ENCODE results near the gene EFHD2.
A peak's percentile ranks its signal among the peaks of the same experiment; 100 is the strongest.
"Not testable (repeated sequence)": the region's sequence is repeated elsewhere in the genome, so short reads cannot be mapped to it uniquely, and the experiment has no call there.

Gene EFHD2, protein sequence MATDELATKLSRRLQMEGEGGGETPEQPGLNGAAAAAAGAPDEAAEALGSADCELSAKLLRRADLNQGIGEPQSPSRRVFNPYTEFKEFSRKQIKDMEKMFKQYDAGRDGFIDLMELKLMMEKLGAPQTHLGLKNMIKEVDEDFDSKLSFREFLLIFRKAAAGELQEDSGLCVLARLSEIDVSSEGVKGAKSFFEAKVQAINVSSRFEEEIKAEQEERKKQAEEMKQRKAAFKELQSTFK

DNA sequence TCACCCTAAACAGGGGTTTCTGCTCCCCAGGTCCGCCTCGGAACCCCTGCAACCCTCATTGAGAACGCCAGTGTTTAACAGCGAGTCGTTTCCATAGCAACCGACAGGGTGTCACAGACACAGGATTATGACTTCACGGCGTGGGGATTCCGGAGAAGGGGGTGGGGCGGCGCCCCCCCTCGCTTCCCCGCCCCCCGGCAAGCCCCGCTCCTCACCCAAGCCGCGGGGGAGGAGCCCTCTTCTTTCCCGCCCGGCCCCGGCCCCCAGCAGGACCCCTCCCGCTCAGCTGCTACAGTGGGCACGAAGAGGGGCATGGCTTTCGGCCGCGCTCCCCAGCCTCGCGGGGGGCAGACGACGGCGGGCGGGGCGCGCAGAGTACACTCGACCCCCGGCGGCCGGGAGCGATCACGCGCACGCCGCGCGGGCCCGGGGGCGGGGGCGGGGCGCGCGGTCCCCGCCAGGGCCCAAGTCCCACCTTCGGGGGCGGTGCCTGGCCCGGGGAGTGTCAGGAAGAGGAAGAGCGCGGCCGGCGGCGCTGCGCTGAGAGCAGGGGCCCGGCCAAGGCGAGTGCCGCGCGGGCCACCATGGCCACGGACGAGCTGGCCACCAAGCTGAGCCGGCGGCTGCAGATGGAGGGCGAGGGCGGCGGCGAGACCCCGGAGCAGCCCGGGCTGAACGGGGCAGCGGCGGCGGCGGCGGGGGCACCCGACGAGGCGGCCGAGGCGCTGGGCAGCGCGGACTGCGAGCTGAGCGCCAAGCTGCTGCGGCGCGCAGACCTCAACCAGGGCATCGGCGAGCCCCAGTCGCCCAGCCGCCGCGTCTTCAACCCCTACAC lies at the start of gene EFHD2:
EFHD2 (plus strand) TSS at position 501 of the 835 bp plus-strand sequence; CDS start at position 585, 84 bp downstream.
- peak; percentile 79 for DNase-seq

DNA sequence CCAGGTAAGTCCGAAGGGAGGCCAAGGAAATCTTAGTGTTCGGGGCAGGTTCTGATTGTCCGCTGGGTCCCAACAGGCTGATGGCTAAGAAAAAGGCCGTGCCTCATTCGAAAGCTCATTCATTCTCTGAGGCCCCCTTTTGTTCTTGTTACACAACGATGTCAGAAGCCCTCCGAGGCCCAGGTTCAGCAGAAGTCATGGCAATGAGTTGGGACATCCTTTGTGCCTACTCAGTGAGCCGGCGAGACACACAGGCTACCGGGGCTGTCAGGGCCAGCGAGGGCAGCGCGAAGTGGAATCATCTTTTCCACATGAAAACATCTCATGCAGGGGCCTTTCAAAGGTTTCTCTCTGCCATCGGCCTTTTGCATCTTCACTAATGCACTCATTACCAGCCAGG lies 49.0 kb upstream of the EFHD2 start:
- DNase-seq: no peak

DNA sequence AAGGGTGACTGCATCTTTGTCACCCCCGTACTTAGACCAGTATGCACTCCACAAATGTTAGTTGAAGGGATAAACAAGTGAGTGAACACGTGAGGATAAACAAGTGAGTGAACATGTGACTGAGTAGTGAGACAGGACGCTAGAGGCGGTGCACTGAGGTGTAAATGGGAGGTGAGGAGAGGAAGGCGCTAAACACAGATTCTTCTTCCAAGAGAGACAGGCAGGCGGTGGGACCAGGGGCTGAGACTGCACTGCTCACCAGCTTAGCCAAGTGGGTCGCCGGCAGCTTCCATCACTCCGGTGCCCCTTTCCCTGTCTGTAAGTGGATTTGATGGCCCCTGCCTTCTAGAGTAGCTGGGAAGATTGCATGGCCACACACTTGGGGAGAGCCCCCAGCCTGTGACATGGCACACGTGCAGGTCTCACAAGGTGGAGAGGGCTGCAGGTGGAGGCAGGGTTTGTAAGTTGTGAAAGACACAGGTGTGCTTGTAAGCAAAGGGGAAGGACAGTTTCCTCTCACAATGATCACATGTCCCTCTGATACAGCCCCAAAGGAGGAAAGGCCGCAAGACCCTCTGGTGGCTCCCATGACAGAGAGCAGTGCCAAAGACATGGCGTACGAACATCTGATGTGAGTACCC lies 47.5 kb upstream of the EFHD2 start:
- DNase-seq: no peak

DNA sequence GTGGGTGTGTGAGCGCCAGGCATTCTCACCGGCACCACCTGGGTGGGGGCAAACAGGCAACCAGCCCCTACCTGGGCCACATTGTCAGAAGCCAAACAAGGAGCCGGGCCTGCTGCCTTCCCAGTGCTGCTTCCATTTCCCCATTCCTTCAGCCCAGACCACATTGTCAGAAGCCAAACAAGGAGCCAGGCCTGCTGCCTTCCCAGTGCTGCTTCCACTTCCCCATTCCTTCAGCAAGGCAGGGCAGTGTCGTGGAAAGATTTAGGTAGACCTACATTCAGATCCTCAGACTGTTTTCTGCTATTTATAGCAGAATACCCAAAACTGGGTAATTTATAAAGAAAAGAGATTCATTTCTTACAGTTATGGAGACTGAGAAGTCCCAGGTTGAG lies 47.0 kb upstream of the EFHD2 start:
- DNase-seq: no peak

DNA sequence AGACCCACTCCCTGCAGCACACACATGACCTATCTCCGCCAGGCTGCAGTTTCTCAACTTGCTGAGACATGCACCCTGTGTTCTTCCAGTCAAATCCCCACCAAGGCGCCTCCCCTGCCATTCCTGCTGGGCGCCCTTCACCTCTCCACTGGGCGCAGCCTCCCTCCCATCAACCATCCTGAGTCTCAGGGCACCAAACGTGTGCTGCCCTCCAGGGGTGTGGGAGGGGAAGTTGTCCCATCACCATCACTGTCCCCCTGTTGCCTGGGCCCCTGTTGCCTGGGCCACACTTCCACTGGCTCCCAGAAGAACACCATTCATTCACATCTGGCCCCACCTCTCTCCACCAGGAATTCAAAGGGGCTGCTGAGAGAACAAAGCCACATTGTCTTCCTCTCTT lies 44.9 kb upstream of the EFHD2 start:
- no peak for DNase-seq

DNA sequence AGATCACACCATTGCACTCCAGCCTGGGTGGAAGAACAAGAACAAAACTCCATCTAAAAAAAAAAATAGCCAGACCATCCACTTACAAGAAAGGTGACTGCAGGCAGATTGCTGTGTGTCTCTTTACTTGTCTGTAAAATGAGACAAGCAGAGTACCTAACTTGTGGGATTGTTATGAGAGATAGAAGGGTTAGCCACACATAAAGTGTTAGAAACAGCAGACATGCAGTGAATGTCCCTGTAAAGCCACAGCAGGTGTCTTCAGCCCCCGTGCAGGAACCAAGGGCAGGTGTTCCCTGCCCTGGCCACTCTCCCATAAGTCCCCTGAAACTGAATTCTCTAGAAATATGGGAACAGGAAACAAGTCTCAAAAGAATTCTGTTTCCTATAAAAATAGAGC lies 40.8 kb upstream of the EFHD2 start:
- no peak for DNase-seq

DNA sequence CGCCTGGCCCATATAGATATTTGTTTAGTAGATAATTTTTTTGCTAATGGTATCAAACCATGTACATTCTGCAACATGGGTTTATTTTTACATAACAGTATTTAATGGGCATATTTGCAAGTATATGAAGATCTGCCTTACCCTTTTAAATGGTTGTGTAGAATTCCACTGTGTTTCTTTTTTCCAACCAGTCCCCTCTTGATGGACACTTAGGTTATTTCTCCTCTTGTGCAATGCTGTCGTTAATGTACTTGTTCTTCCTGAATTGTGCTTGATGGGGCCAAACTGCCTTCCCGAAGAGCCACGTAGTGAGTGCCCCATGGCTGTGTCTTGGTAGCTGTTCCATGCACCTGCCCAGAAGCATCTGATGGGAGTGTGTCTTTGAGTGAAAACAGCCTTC lies 39.4 kb upstream of the EFHD2 start:
- DNase-seq: no peak

DNA sequence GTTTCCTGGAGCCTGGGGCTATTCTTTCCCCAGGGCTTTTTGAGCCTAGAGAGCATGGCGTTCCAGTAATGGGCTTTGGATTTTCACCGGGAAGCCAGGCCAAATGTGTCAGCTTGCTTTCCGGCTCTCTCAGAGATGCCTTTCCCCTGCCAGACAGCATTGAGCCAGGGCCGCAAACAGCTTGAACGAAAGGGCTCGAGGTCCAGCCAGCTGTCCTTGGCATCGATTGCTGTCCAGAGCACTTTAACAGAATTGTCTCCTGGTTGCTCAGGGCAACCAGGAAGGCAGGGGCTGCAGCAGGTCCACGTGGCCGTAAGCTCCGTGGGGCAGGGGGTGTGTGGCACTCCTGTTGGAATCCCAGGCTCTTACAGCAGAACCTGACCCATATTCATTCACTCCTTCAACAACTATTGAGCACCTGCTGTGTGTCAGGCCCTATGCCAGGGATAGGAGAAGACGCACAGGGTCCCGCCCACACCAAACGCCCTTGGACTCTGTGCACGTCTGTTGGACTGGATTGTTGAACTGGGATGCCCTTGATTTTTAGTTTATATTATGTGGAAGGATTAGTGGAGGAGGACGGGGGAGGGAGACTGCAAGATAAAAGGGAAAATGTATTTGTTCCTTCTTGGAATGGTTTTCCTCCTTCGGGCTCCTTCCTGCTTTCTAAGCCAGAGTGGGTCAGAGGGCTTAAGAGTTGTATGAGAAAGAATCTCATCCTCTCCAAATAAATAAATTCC lies 38.7 kb upstream of the EFHD2 start:
- no peak for DNase-seq

DNA sequence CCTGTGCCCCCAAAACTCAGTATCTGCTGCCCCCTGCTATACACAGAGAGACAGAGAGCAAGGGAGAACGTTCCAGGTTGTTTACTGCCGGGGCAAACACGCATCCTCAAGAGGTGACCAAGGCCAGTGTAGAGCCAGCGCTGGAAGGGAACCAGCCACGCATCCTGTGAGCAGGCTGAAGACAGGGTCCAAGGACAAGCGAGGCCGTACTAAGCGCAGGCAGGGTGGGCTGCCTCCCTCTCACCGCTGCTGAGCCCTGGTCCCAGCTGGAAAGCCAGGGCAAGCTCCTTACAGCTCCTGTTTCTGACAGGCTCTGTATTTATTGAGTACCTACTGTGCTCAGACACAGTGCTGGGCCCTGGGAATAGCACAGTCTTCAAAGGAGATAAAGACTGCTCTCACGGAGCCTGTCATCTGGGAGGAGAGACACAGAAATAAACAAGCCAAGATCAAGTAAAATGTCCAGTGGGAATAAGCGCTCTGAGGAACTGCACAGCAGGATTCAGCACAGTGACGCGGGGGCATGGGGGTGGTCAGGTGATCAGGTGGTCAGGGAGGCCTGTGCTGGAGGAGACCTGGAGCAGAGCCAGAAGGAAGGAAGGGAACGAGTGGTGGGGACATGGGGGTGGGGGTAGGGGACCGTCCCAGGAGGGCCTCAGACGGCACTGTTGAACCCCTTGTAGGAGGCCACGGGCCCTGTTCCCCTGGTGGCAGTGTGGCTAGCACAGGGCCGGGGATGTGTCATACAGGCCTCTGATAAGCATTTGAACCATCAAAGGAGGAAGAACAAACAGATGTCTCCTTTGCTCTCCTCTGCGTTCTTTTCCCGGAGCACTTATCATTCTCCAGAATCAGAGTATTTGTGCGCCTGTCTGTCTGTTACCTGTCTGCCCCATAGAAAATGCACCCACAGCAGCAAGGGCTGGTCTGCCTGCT lies 37.8 kb upstream of the EFHD2 start:
- no peak for DNase-seq

DNA sequence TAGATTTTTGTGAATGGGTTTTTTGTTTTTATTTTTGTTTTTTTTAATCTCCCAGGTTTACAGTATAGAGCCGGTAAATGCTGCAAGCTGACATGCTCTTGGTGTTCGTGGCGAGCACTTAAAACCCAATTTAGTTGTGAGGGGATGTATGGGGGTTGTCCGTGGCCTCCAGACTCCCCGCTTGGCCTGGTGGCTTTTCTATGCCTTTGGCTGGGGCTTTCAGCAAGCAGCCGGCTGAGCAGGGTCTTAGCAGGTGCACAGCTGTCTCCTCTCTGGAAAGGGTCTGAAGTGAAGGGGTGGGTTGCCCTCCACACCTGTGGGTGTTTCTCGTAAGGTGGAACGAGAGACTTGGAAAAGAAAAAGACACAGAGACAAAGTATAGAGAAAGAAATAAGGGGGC lies 31.0 kb upstream of the EFHD2 start:
- DNase-seq: no peak

DNA sequence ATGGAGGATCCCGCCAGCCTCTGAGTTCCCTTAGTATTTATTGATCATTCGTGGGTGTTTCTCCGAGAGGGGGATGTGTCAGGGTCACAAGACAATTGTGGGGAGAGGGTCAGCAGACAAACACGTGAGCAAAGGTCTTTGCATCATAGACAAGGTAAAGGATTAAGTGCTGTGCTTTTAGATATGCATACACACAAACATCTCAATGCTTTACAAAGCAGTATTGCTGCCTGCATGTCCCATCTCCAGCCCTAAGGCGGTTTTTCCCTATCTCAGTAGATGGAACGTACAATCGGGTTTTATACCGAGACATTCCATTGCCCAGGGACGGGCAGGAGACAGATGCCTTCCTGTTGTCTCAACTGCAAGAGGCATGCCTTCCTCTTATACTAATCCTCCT lies 30.5 kb upstream of the EFHD2 start:
- not testable (repeated sequence) for DNase-seq

DNA sequence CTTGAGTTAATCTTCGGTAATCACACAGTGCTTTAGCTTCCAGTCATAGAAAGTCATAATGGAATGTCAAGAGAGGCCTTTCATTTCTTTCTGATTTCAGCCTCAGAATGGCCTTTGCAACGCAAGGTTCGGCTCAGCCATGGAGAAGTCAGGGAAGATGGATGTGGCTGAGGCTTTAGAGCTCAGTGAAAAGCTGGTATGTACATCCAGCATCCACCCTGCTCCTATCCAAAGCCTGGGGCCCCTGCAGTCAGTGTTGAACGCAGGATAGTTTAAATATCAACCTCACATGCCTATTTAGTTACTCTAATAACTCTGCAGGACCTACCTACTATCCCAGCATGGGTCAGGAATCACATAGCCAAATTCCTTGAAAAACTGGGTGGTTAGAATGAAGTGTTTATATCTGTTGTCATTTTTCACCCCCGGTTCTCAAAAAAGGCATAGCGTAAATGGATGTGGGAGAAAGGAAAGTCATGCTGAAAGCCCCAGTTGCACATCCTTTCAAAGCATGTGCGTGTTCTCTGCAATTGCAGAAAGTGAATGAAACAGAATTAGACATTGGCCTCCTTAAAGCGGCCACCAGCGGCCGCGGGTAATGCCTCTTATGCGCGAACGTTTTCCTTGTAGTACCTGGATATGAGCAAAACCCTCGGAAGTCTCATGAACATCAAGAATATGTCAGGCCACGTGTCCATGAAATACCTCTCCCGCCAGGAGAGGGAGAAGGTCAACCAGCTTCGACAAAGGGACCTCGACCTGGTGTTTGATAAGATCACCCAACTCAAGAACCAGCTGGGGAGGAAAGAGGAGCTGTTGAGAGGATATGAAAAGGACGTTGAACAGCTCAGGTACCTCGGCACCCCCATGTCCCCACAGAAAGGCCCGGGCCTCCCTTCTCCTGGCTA lies 28.8 kb upstream of the EFHD2 start:
- no peak for DNase-seq

DNA sequence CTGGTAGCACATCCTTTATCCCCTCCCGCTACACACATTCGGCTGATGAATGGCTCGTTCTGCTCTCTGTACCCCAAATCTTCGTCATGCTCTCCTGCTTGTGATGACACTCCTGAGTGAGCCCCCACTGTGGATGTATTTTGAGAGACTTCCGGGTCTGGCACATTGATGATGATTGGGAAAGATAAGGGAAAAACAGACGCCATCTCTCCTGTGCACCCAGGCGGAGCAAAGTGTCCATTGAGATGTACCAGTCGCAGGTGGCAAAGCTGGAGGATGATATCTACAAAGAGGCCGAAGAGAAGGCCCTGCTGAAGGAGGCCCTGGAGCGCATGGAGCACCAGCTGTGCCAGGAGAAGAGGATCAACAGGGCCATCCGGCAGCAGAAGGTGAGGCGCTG lies 27.9 kb upstream of the EFHD2 start:
- no peak for DNase-seq

DNA sequence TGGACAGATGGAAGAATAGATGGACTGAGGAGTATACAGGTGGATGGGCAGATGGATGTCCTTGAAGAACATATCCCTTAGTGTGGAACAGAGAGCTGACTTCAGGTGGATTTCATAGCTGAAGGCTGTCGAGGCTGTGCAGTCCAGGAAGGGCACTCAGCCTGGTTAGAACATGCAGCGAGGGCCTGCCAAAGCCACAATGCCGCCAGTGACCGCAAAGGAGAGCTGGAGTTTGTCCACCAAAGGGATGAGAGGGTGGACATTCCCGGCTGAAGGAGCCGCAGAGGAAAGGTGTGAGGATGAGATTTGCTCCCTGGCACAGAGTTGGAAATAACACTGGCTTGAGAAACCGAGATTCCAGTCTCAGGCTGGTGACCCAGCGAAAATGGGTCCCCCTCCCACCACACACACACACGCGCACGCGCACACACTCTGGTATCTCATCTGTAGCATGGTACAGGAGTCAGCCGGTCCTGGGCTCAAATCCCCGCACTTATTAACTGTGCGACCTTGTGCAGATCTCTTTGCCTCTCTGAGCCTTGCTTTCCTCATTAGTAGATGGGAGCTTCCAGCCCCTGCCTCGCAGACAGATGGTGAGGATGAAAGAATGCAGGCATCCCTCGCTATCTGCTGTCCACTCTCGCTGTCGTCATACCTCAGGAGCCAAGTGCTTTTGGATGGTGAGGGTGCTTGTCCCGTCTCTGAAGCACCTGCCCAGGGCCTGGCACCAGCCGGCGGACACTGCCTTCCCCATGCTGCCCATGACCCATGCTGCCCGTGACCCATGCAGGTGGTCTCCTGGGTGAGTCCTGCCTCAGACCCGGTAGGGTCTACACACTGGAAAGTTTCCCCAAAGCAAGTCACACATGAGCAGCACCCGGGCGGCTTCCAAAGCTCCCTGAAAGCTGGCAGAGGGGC lies 26.8 kb upstream of the EFHD2 start:
- DNase-seq: no peak

DNA sequence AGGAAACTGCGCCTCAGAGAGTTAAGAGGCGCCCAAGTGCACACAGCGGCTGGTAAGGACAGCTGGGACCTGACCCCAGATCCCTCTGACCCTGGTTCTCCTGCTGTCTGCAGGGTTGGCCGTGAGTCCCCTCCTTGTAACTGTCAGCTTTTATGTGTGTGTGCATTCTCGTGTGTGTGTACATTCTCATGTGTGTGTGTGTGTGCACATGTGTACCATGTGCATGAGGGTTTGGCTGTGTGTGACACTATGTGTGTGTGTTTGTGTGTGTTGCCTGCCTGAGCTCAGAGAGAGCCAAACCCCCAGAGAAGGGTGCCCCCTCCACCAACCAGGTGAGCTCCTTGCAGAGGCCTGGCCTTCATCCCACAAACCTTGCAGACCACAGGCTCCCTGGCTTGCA lies 25.9 kb upstream of the EFHD2 start:
- DNase-seq: no peak

DNA sequence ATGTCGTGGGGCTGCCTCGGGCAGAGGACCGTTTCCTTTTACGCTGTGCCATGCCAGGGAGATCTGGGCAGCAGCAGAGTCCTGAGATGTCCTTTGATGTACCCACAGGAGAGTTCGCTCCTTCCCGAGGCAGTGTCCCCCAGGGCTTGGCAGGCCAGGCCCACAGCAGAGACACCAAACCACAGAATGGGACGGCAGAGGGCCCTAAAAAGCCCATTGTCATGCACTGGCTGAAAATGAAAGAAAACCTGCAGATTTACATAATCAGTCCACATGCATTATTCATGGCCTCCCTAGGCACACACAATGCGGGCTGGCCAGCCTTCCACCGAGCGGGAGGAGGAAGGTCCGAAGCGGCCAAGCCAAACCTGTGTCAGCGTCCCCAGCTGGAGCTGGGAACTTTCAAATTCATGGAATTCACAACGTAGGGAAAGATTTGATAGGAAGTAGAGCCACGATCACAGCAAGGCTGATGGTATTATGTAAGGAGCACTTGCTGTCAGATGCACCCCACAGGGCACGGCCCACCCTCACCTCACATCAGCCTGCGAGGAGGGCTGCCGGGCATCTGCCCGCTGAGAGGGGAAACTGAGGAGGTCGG lies 25.3 kb upstream of the EFHD2 start:
- DNase-seq: no peak

DNA sequence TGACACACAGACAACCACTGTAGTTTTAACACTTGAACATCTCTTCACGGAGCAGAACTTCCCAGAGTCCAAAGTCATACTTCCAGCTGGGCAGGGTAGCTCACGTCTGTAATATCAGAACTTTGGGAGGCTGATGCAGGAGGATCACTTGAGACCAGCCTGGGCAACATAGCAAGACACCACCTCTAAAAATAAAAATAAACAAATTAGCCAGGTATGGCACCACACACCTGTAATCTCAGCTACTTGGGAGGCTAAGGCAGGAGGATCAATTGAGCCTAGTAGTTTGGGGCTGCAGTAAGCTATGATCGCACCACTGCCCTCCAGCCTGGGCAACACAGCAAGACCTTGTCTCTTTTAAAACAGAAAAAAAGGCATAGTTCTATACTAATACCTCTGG lies 24.3 kb upstream of the EFHD2 start:
- no peak for DNase-seq

DNA sequence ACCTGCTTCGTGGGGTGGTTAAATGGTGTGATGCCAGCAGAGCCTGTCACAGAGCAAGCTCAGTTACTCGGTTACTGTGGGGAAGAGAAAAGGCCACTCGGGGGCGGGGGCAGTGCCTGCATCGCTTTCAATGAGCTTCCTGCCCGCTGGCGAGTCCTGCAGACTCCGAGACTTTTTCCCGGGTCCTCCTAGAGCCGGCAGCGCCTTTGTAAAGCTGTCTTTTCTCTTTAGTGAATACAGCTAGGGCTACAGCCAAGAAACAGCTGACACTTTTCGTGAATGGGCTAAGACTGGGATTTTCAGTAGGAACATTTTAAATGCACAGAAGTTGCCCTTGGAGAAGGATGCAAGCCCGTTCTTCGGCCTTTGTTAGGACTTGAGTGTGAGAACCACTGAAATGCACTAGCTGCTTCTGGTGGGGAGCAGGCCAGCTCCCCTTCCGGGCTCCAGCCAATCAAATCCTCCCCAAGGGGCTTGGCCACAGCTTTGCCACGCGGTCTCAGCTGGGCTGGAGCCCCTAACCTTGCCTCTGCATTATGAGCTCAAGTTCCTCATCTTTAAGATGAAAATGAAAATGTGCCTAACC lies 23.4 kb upstream of the EFHD2 start:
- DNase-seq: no peak

DNA sequence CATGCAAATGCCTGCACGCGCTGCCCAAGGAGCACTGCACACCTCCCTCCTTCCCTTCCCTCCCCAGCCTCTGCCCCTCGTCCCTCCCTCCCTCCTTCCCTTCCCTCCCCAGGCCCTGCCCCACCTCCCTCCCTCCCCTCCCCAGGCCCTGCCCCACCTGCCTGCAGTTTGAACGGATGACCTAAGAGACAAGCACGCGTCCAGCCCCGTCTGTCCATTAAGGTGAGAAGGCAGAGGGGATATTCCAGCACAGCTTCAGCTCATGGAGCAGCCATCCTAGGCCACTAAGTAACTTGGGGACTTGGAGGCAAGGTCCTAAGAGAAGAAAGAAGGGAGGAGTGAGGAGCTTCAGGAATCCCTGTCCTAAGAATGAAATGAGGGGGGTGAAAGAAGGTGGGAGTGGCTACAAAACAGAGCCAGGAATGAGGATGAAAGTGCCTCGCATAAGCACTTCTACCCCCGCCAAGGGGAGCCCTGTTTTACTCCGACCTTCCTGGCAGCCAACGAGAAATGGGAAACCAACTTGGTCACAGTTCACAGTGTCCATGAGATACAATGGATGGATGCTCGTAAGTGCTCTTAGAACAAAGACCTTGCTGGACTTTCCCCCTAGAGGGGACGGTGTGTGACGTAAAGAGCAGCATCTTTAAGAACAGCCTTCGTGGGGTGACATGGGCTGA lies 21.3 kb upstream of the EFHD2 start:
- no peak for DNase-seq
